SK-N-SH (cell line): ENCODE data around the gene FBXO15. TPM values are rescaled to one million over a fixed set of nuclear protein-coding genes. Genes with fewer than 3 reads are reported as not detected.

Experiments used
- CTCF ChIA-PET: fragments of 300-600, 350-600 bp; formaldehyde crosslinking; extraction: SDS; loops from one replicate; lab custom pipeline; 2021; lab: Yijun Ruan, JAX
- POLR2A ChIA-PET: fragments of 350-600 bp; sonication (Branson Sonifier 250); formaldehyde crosslinking; extraction: SDS; loops from one replicate; lab custom pipeline; 2020; ENCODE audit warnings: antibody characterized with exemption, inconsistent platforms; lab: Yijun Ruan, JAX
- DNase-seq: peaks from one replicate; pipeline ENCODE4 v3.0.0; 2012
- H2AFZ ChIP-seq: fragments of 200-600 bp; sonication (generic); 2 replicates; pipeline ENCODE4 v1.8.1; 2016; ENCODE audit warnings: antibody characterized with exemption, mild to moderate bottlenecking, low read depth
- H3F3A ChIP-seq: fragments of 200-600 bp; sonication (generic); replicated peaks from 2 replicates; pipeline ENCODE3; 2016; ENCODE audit warnings: antibody characterized with exemption, mild to moderate bottlenecking; ENCODE audit not compliant: insufficient read depth
- H3K27ac ChIP-seq, 2 experiments: fragments of 200-500 bp in 1 of 2; fragments of 200-600 bp in 1 of 2; sonication (Bioruptor generic) in 1 of 2; sonication (generic), shearing (Covaris generic) in 1 of 2; 2 replicates each; pipeline versions ENCODE4 v1.5.1 to v1.6.1; 2014 to 2016; ENCODE audit warnings: low read depth in 2 of 2, inconsistent platforms in 1 of 2, low read length in 1 of 2, mild to moderate bottlenecking in 1 of 2, mixed read lengths in 1 of 2
- H3K27me3 ChIP-seq: fragments of 200-600 bp; sonication (generic), shearing (Covaris generic); 2 replicates; pipeline ENCODE4 v1.6.1; 2016; ENCODE audit warnings: mixed run types; ENCODE audit not compliant: insufficient read depth
- H3K36me3 ChIP-seq, 2 experiments: fragments of 200-500 bp in 1 of 2; fragments of 200-600 bp in 1 of 2; sonication (Bioruptor generic) in 1 of 2; sonication (generic) in 1 of 2; replicated peaks in 1 of 2; 2 replicates each; pipeline versions ENCODE3 to v1.5.1; 2014 to 2016; ENCODE audit warnings: low read length in 1 of 2, mild to moderate bottlenecking in 1 of 2; ENCODE audit not compliant: insufficient read depth in 2 of 2, control insufficient read depth in 1 of 2
- H3K4me1 ChIP-seq, 2 experiments: fragments of 200-500 bp in 1 of 2; fragments of 200-600 bp in 1 of 2; sonication (Bioruptor generic) in 1 of 2; sonication (generic), shearing (Covaris generic) in 1 of 2; 2 replicates each; pipeline versions ENCODE4 v1.5.1 to v1.6.1; 2014 to 2016; ENCODE audit warnings: low read depth in 1 of 2, low read length in 1 of 2, mixed run types in 1 of 2; ENCODE audit not compliant: insufficient read depth in 2 of 2, control insufficient read depth in 1 of 2
- H3K4me2 ChIP-seq: fragments of 200-600 bp; sonication (generic), shearing (Covaris generic); 2 replicates; pipeline ENCODE4 v1.6.1; 2017; ENCODE audit warnings: mixed run types
- H3K4me3 ChIP-seq, 2 experiments: fragments of 200-500 bp in 1 of 2; fragments of 200-600 bp in 1 of 2; sonication (Bioruptor generic) in 1 of 2; sonication (generic), shearing (Covaris generic) in 1 of 2; 2 replicates each; pipeline versions ENCODE4 v1.5.1 to v1.8.1; 2014 to 2016; ENCODE audit warnings: low read depth in 2 of 2, inconsistent platforms in 1 of 2, low read length in 1 of 2, mild to moderate bottlenecking in 1 of 2, mixed read lengths in 1 of 2, moderate library complexity in 1 of 2
- H3K79me2 ChIP-seq: fragments of 200-600 bp; sonication (generic); 2 replicates; pipeline ENCODE4 v1.8.1; 2017; ENCODE audit warnings: mild to moderate bottlenecking; ENCODE audit not compliant: insufficient read depth
- H3K9ac ChIP-seq: fragments of 200-600 bp; sonication (generic); 2 replicates; pipeline ENCODE4 v1.6.1; 2017; ENCODE audit warnings: mixed run types
- H3K9me2 ChIP-seq: fragments of 200-600 bp; sonication (generic); 2 replicates; pipeline ENCODE4 v1.6.1; 2017; ENCODE audit warnings: mixed run types
- H3K9me3 ChIP-seq: fragments of 200-600 bp; sonication (generic); 2 replicates; pipeline ENCODE4 v1.6.1; 2017; ENCODE audit warnings: mixed run types, mild to moderate bottlenecking, moderate library complexity
- H4K20me1 ChIP-seq: fragments of 200-600 bp; sonication (generic); 2 replicates; pipeline ENCODE4 v1.6.1; 2017; ENCODE audit warnings: mild to moderate bottlenecking, mixed run types; ENCODE audit not compliant: insufficient read depth
- CHD2 ChIP-seq: fragments of 150-350 bp; IDR thresholded peaks from 2 replicates; pipeline ENCODE4 v1.6.1; 2018; ENCODE audit warnings: low read length; ENCODE audit not compliant: partially characterized antibody
- EP300 ChIP-seq, 2 experiments: IDR thresholded peaks; 2 replicates each; pipeline versions ENCODE4 v1.4.0 to v1.6.1; 2012; ENCODE audit warnings: borderline replicate concordance in 1 of 2, low read depth in 1 of 2, low read length in 1 of 2
- EZH2phosphoT487 ChIP-seq: fragments of 200-600 bp; sonication (generic); IDR thresholded peaks from 2 replicates; pipeline ENCODE4 v1.6.1; 2017; ENCODE audit warnings: low read depth, mixed run types, mild to moderate bottlenecking, antibody characterized with exemption, moderate library complexity, borderline replicate concordance
- FOSL2 ChIP-seq: IDR thresholded peaks from 2 replicates; pipeline ENCODE4 v1.4.0; 2012; ENCODE audit warnings: low read depth, mild to moderate bottlenecking, moderate library complexity, borderline replicate concordance
- FOXJ3 ChIP-seq: sonication (generic); formaldehyde crosslinking; IDR thresholded peaks from 2 replicates; pipeline ENCODE4 v1.5.1; 2020; ENCODE audit warnings: mild to moderate bottlenecking, missing genetic modification reagents
- FOXM1 ChIP-seq: IDR thresholded peaks from 2 replicates; pipeline ENCODE4 v1.4.0; 2012; ENCODE audit warnings: low read depth, mild to moderate bottlenecking
- GABPA ChIP-seq: IDR thresholded peaks from 2 replicates; pipeline ENCODE4 v1.4.0; 2012; ENCODE audit warnings: low read depth, mild to moderate bottlenecking
- JUND ChIP-seq: IDR thresholded peaks from 2 replicates; pipeline ENCODE4 v1.4.0; 2012
- MEF2A ChIP-seq: IDR thresholded peaks from 2 replicates; pipeline ENCODE4 v1.4.0; 2012; ENCODE audit warnings: low read depth, borderline replicate concordance
- MXI1 ChIP-seq: IDR thresholded peaks from 2 replicates; pipeline ENCODE4 v1.6.1; 2012; ENCODE audit warnings: mild to moderate bottlenecking, low read depth, low read length, improper control_type of control experiment
- NFIC ChIP-seq: IDR thresholded peaks from 2 replicates; pipeline ENCODE4 v1.4.0; 2012; ENCODE audit warnings: borderline replicate concordance
- RFX5 ChIP-seq: IDR thresholded peaks from 2 replicates; pipeline ENCODE4 v1.6.1; 2012; ENCODE audit warnings: mild to moderate bottlenecking, improper control_type of control experiment, low read length
- SIN3A ChIP-seq: IDR thresholded peaks from 2 replicates; pipeline ENCODE4 v1.6.1; 2012; ENCODE audit warnings: low read depth, mild to moderate bottlenecking, low read length, moderate library complexity, borderline replicate concordance
- SMC3 ChIP-seq: IDR thresholded peaks from 2 replicates; pipeline ENCODE4 v1.6.1; 2012; ENCODE audit warnings: low read depth, low read length, improper control_type of control experiment
- TAF1 ChIP-seq: IDR thresholded peaks from 2 replicates; pipeline ENCODE4 v1.6.1; 2012; ENCODE audit warnings: low read depth, mild to moderate bottlenecking, low read length, moderate library complexity, borderline replicate concordance
- TEAD4 ChIP-seq: IDR thresholded peaks from 2 replicates; pipeline ENCODE4 v1.4.0; 2012; ENCODE audit warnings: mild to moderate bottlenecking, borderline replicate concordance; ENCODE audit not compliant: insufficient read depth
- WGBS: methylation state at CpG from one replicate; pipeline ENCODE4 v1.1.6; 2017; ENCODE audit warnings: low lambda C conversion rate; 5-methylcytosine and 5-hydroxymethylcytosine counted together
- polyA plus RNA-seq, 3 experiments: library from polyadenylated mRNA; depleted of rRNA; stranded (reverse); fragments of >200 nt; gene quantifications; 2 replicates each; pipeline ENCODE4 v1.2.3, GENCODE V29; 2012
- TF ChIP-seq, protein P1 (sequence below): fragments of 200-600 bp; sonication (generic); IDR thresholded peaks from 2 replicates; pipeline ENCODE4 v1.6.1; 2017; ENCODE audit warnings: antibody characterized with exemption, mild to moderate bottlenecking, moderate library complexity
- TF ChIP-seq, protein P2 (sequence below): IDR thresholded peaks from 2 replicates; pipeline ENCODE4 v1.4.0; 2012; ENCODE audit warnings: low read depth, borderline replicate concordance
- TF ChIP-seq, protein P3 (sequence below): IDR thresholded peaks from 2 replicates; pipeline ENCODE4 v1.4.0; 2012; ENCODE audit warnings: low read depth, borderline replicate concordance
- TF ChIP-seq, protein P4 (sequence below): IDR thresholded peaks from 2 replicates; pipeline ENCODE4; 2012

The FBXO15 gene
- polyA plus RNA-seq, 1 of the 3 experiments (the other 2 are of a cell fraction) = 0.62 TPM

DNA sequence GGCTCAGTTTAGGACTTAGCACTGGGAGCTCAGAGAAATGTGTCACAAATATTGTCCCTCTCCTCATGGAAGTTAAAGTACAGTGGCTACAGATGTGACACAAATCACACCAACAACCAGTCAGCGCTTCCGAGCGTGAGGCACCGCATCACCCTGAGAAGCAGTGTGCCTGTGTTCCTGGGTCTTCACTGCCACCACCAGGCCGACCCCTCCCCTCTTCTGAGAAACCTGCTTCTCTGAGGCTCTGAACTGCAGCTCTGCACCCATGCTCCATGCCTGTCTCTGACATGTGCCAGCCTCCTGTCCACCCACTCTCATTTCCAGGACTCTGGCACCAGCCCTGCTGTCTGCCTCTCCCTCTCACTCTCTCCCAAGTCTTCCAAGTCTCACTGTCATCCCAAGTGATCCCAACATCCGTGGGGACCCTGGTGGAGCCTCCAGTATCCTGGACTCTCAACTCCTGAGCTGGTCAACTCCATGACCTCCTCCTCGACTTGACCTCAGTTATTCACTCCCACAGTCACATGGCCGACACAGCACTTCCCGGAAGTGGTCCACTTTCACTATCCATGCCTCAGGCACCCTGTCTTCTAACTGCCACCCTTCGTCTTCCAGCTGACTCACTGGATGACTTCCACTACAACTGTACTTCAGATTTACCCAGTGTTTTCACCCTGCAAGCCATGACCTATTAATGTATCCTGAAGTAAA, 73.5 kb downstream of the FBXO15 start:
- no peak overlapping the region for H3K9ac ChIP-seq
- H3F3A ChIP-seq = no peaks in the 10 kb centered on the region
- H3K4me3 ChIP-seq = no peak overlapping the region
- TF ChIP-seq SMC3 (no peak), RFX5 (no peak), TAF1 (no peak), FOXM1 (no peak), GABPA (no peak), MXI1 (no peak), CHD2 (no peak), SIN3A (no peak), EP300 (IDR thresholded peaks at IDR 0.05; ENCODE audit: borderline replicate concordance in 1 of 2, low read depth in 1 of 2, low read length in 1 of 2) (no peak), EZH2phosphoT487 (no peak), MEF2A (no peak), FOXJ3 (no peak), NFIC (no peak)
- TF ChIP-seq, protein P1, sequence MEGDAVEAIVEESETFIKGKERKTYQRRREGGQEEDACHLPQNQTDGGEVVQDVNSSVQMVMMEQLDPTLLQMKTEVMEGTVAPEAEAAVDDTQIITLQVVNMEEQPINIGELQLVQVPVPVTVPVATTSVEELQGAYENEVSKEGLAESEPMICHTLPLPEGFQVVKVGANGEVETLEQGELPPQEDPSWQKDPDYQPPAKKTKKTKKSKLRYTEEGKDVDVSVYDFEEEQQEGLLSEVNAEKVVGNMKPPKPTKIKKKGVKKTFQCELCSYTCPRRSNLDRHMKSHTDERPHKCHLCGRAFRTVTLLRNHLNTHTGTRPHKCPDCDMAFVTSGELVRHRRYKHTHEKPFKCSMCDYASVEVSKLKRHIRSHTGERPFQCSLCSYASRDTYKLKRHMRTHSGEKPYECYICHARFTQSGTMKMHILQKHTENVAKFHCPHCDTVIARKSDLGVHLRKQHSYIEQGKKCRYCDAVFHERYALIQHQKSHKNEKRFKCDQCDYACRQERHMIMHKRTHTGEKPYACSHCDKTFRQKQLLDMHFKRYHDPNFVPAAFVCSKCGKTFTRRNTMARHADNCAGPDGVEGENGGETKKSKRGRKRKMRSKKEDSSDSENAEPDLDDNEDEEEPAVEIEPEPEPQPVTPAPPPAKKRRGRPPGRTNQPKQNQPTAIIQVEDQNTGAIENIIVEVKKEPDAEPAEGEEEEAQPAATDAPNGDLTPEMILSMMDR = no peak
- WGBS = 21% methylated on average over 10 of the region's 10 CpGs
- H3K79me2 ChIP-seq = no peaks in the 10 kb centered on the region
- no peaks in the 10 kb centered on the region for H4K20me1 ChIP-seq
- POLR2A ChIA-PET = no interaction called here
- H3K9me3 ChIP-seq = no peaks in the 10 kb centered on the region
- H2AFZ ChIP-seq = no peak overlapping the region
- CTCF ChIA-PET = no interaction called here
- no peaks in the 10 kb centered on the region for H3K9me2 ChIP-seq
- no peak for DNase-seq
- H3K36me3 ChIP-seq = no peaks in the 10 kb centered on the region
- H3K4me2 ChIP-seq = no peak overlapping the region
- H3K27me3 ChIP-seq = peaks cover 14% of the 10 kb centered on the region
- H3K27ac ChIP-seq = no peak overlapping the region
- no peaks in the 10 kb centered on the region for H3K4me1 ChIP-seq

DNA sequence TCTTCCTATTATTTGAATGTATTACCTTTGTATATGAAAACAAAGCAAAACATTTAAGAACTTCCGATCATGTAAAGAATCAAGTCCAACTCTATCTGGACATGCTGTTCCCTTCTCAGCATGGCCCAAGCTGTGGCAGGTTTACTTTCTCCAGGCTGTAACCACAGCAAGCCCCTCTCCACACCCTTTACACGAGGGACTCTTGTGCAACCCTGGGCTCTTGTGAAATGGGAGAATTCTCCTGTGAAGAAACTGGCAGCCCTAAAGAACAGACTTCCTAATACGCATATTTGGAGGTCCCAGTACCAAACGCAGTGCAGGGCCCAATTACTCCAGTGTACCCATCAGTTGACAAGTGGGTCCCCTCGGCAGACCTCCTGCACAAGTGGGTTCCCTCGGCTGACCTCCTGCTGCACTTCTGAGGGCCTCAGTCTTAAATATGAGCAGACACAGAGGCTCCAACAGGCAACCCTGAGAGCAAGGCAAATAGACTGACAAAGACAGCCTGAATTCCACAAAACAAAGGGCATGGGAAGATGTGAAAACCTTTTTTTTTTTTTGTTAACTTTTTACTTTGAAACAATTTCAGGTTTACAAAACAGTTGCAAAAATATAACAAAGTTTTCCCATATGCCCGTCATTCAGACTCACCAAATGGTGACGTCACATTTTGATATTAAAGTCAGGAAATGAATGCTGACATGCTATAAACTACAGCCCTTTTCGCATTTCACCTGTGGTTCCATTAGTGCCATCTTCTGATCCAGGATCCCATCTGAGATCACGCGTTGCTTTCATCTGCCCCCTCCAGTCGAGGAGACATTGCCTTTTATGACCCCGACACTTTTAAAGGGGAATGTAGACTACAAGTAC, 78.2 kb downstream of the FBXO15 start:
- Histone ChIP-seq H3K79me2 (no peaks in the 10 kb centered on the region), H2AFZ (no peak overlapping the region), H3K9ac (no peak overlapping the region), H3F3A (no peaks in the 10 kb centered on the region), H3K27me3 (peaks cover 3% of the 10 kb centered on the region; the same call in 1 of the 2 replicates), H3K27ac (no peak overlapping the region), H3K4me2 (no peak overlapping the region), H3K9me3 (no peaks in the 10 kb centered on the region), H3K4me3 (no peak overlapping the region), H3K9me2 (no peaks in the 10 kb centered on the region), H3K4me1 (no peaks in the 10 kb centered on the region), H4K20me1 (no peaks in the 10 kb centered on the region), H3K36me3 (no peaks in the 10 kb centered on the region)
- 14% methylated on average over 13 of the region's 13 CpGs for WGBS
- POLR2A ChIA-PET = no interaction called here
- no peak for TF ChIP-seq JUND
- no peak for TF ChIP-seq SMC3
- no peak for TF ChIP-seq FOXJ3
- TF ChIP-seq EP300 (IDR thresholded peaks at IDR 0.05; ENCODE audit: borderline replicate concordance in 1 of 2, low read depth in 1 of 2, low read length in 1 of 2) = no peak
- TF ChIP-seq, protein P2, sequence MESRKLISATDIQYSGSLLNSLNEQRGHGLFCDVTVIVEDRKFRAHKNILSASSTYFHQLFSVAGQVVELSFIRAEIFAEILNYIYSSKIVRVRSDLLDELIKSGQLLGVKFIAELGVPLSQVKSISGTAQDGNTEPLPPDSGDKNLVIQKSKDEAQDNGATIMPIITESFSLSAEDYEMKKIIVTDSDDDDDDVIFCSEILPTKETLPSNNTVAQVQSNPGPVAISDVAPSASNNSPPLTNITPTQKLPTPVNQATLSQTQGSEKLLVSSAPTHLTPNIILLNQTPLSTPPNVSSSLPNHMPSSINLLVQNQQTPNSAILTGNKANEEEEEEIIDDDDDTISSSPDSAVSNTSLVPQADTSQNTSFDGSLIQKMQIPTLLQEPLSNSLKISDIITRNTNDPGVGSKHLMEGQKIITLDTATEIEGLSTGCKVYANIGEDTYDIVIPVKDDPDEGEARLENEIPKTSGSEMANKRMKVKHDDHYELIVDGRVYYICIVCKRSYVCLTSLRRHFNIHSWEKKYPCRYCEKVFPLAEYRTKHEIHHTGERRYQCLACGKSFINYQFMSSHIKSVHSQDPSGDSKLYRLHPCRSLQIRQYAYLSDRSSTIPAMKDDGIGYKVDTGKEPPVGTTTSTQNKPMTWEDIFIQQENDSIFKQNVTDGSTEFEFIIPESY = no peak
- TF ChIP-seq, protein P3, sequence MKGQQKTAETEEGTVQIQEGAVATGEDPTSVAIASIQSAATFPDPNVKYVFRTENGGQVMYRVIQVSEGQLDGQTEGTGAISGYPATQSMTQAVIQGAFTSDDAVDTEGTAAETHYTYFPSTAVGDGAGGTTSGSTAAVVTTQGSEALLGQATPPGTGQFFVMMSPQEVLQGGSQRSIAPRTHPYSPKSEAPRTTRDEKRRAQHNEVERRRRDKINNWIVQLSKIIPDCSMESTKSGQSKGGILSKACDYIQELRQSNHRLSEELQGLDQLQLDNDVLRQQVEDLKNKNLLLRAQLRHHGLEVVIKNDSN = no peak
- no peak for TF ChIP-seq SIN3A
- TF ChIP-seq FOSL2 = no peak
- no peak for TF ChIP-seq MEF2A
- TF ChIP-seq TAF1 = no peak
- no peak for TF ChIP-seq TEAD4
- TF ChIP-seq, protein P4, sequence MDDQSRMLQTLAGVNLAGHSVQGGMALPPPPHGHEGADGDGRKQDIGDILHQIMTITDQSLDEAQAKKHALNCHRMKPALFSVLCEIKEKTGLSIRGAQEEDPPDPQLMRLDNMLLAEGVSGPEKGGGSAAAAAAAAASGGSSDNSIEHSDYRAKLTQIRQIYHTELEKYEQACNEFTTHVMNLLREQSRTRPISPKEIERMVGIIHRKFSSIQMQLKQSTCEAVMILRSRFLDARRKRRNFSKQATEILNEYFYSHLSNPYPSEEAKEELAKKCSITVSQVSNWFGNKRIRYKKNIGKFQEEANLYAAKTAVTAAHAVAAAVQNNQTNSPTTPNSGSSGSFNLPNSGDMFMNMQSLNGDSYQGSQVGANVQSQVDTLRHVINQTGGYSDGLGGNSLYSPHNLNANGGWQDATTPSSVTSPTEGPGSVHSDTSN = no peak
- DNase-seq = no peak
- CTCF ChIA-PET = no interaction called here
